ENCODE measurements around the gene TRIM4. TPM values are rescaled to one million over a fixed set of nuclear protein-coding genes. Genes with fewer than 3 reads are reported as not detected.
"Not testable (repeated sequence)": the region's sequence is repeated elsewhere in the genome, so short reads cannot be mapped to it uniquely, and the experiment has no call there.

TRIM4 gene
- total RNA-seq, 2 donors from 2014 or later, result 34.9 to 38.2 TPM

DNA sequence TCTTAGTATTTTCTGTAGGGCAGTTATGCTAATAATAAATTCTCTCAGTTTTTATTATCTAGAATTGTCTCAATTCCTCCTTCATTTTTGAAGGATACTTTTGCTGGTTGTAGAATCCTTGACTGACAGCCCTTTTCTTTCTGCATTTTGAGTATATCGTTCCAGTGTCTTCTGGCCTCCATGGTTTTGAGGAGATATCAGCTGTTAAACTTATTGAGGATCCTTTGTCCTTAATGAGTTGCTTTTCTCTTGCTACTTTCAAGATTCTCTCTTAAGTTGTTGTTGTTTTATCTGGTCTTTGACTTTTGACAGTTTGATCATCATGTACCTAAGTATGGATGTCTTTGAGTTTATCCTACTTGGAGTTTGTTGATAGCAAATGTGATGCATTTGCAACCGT is 19.0 kb upstream of the TRIM4 start:
- no peak overlapping the region for H3K27ac Mint-ChIP-seq
- peaks cover 8 to 9% of the 10 kb centered on the region in 2 donors for H3K9me3 Mint-ChIP-seq
- no peak for DNase-seq
- H3K27me3 Mint-ChIP-seq (ENCODE audit: low read depth), result peaks cover 30% of the 10 kb centered on the region
- no peak overlapping the region for H3K4me3 Mint-ChIP-seq
- peaks cover 12% of the 10 kb centered on the region for H3K4me1 Mint-ChIP-seq (ENCODE audit: low read depth)
- ATAC-seq (replicated peaks in 1 of 2), result no peak
- peaks cover 8 to 11% of the 10 kb centered on the region in 2 donors for H3K36me3 Mint-ChIP-seq (ENCODE audit: insufficient read depth in 2 of 2)

DNA sequence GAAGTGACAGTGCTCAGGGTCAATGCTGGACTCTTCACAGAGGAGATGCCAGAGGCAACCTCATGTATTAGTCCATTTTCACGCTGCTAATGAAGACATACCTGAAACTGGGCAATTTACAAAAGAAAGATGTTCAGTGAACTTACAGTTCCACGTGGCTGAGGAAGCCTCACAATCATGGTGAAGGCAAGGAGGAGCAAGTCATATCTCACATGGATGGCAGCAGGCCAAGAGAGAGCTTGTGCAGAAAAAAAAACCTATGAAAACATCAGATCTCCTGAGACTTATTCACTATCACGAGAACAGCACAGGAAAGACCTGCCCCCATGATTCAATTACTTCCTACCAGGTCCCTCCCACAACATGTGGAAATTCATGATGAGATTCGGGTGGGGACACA is 15.7 kb upstream of the TRIM4 start:
- not testable (repeated sequence) for H3K4me3 Mint-ChIP-seq; H3K27me3 Mint-ChIP-seq (ENCODE audit: low read depth); H3K27ac Mint-ChIP-seq; H3K9me3 Mint-ChIP-seq
- Mint-ChIP-seq H3K36me3 (ENCODE audit: insufficient read depth in 2 of 2) (peaks cover 8 to 11% of the 10 kb centered on the region in 2 donors), H3K4me1 (ENCODE audit: low read depth) (peaks cover 18% of the 10 kb centered on the region)
- ATAC-seq (replicated peaks in 1 of 2) (peak; percentile 20 to 44), DNase-seq (peak in 1 of 2 donors; percentile 22)

DNA sequence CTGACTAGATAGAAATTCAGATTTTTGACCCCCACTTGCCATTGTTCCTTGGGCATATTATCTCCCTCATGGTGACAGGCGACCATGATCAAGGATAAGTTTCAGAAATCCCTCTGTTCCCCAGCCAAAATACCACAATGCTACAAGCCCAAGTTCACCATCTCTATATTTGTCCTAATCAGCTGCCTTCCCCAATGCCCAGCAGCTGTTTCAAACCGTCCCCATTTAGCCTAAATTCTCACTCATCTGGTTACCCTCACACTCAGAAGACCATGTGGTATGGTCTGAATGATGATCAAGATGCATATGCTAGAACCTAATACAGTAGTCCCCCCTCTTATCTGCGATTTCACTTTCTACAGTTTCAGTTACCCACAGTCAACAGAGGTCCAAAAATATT is 11.0 kb upstream of the TRIM4 start:
- Mint-ChIP-seq H3K36me3 (ENCODE audit: insufficient read depth in 2 of 2) (no peaks in the 10 kb centered on the region), H3K27me3 (ENCODE audit: low read depth) (peaks cover 27% of the 10 kb centered on the region), H3K9me3 (no peaks in the 10 kb centered on the region), H3K4me1 (ENCODE audit: low read depth) (peaks cover 32% of the 10 kb centered on the region), H3K27ac (no peak overlapping the region), H3K4me3 (no peak overlapping the region)
- no peak for DNase-seq
- ATAC-seq (replicated peaks in 1 of 2), result no peak

DNA sequence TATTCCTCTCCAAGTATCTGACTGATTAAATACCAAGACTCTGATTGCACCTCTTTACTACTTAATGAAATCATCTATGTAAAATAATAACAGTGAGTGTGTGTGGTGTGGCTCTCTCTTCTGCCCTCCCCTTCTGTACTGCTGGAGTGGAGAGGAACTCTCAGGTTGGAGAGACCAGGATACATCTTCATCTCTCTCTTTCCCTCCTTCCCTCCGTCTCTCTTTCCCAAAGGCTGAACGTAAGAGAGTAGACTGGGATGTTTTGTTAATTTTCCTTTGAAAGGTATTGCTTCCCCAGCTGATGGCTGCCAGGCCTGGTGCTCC is 10.4 kb upstream of the TRIM4 start:
- ATAC-seq (replicated peaks in 1 of 2), result peak; percentile 45 to 46
- no peaks in the 10 kb centered on the region for H3K9me3 Mint-ChIP-seq
- peak overlapping the region; percentile 79 to 83 for H3K4me3 Mint-ChIP-seq

DNA sequence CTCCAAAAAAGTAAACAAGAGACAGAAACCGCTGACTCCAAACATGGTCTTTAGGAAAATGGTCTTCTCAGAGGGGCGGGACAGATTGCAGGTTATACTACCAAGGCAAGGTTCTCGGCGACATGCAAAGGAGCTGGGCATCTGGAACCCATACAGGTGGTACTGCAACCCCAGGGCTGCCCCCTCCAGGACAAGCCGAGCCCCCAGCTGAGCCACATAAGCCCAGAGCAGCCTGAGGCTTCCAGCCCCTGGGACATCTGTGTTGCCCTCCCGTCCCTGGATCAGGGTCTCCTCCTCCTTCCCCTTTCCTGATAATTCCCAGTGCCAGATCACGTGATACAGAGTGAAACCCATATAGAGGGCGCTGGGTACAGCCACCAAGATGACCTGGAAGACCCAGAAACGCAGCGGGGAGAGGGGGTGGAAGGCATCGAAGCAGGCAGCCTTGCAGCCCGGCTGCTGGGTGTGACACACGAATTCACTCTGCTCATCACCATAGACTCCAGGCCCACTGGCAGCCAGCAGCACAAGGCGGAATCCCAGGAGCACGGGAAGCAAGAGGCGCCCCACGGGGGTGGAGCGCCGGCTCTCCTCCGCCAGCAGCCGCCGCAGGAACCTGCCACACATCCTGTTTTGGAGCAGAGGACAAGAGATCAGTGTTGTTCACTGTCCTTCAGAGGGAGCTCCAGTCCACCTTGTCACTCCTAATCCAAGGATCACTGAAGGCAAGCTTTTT is 9.8 kb upstream of the TRIM4 start, which contains the start of gene GJC3:
GJC3 (minus strand) TSS at position 627 of the 736 bp plus-strand sequence; CDS start at position 627, 0 bp downstream.
- Mint-ChIP-seq H3K27me3 (ENCODE audit: low read depth) (peaks cover 27% of the 10 kb centered on the region), H3K4me3 (peak within 1 kb of the TSS; percentile 79 to 83), H3K9me3 (no peaks in the 10 kb centered on the region), H3K27ac (peak within 1 kb of the TSS; percentile 41), H3K4me1 (ENCODE audit: low read depth) (peaks cover 23% of the 10 kb centered on the region), H3K36me3 (ENCODE audit: insufficient read depth in 2 of 2) (no peaks in the 10 kb centered on the region)
- ATAC-seq (replicated peaks in 1 of 2), result peak; percentile 93 to 97
- DNase-seq, result peak; percentile 54 to 59

More for the DNA sequence above, 10.4 kb upstream of the TRIM4 start:
- no peak for DNase-seq
- peaks cover 27% of the 10 kb centered on the region for H3K27me3 Mint-ChIP-seq (ENCODE audit: low read depth)
- peaks cover 25% of the 10 kb centered on the region for H3K4me1 Mint-ChIP-seq (ENCODE audit: low read depth)
- H3K36me3 Mint-ChIP-seq (ENCODE audit: insufficient read depth in 2 of 2), result no peaks in the 10 kb centered on the region
- H3K27ac Mint-ChIP-seq, result peak overlapping the region; percentile 41

DNA sequence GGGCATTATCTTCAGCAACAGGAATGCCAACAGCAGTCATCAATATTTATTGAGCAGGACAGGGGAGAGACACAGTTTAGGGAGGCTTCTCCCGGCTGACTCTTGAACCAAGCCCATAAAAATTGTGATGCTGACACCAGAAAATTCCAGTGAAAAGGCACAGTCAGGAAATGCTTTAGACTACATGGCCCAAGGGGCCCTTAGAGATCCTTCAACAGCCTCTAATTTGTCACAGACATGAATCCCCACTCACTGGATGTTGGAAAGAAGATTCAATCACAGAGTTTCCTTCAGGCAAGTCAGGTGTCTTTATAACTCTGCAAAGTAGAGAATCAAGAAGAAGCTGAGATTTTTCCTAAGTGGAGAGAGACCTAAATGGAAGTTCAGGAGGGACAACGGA is 8.9 kb upstream of the TRIM4 start:
- H3K27ac Mint-ChIP-seq, result no peak overlapping the region
- peaks cover 27% of the 10 kb centered on the region for H3K27me3 Mint-ChIP-seq (ENCODE audit: low read depth)

DNA sequence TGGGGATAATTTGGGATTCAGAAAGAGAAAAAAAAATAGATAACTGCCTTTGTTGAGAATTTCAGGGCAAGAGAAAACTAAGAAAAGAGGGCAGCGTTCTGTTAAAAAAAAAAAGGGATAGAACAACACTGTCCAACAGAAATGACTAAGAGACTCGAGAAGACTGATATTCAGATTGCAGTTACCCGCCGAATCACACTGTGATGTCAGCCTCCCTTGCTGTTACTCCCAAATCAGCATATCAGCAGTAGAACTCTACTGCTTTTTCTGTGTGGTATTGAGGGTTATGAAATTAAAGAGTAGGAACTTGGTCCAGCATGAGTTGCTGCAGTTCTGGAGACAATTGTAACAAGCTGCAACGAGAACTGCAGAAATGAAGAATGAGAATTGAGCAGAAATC is 8.2 kb upstream of the TRIM4 start:
- Mint-ChIP-seq H3K4me3 (no peak overlapping the region), H3K27ac (no peak overlapping the region), H3K9me3 (no peaks in the 10 kb centered on the region), H3K27me3 (ENCODE audit: low read depth) (peaks cover 27% of the 10 kb centered on the region), H3K4me1 (ENCODE audit: low read depth) (peaks cover 23% of the 10 kb centered on the region), H3K36me3 (ENCODE audit: insufficient read depth in 2 of 2) (no peaks in the 10 kb centered on the region)
- ATAC-seq (replicated peaks in 1 of 2) (no peak), DNase-seq (no peak)

More for the DNA sequence above, 8.9 kb upstream of the TRIM4 start:
- H3K4me3 Mint-ChIP-seq, result peak overlapping the region; percentile 79 to 83
- H3K9me3 Mint-ChIP-seq, result no peaks in the 10 kb centered on the region
- H3K4me1 Mint-ChIP-seq (ENCODE audit: low read depth), result peaks cover 23% of the 10 kb centered on the region
- H3K36me3 Mint-ChIP-seq (ENCODE audit: insufficient read depth in 2 of 2), result no peaks in the 10 kb centered on the region
- no peak for ATAC-seq (replicated peaks in 1 of 2)
- DNase-seq, result no peak

DNA sequence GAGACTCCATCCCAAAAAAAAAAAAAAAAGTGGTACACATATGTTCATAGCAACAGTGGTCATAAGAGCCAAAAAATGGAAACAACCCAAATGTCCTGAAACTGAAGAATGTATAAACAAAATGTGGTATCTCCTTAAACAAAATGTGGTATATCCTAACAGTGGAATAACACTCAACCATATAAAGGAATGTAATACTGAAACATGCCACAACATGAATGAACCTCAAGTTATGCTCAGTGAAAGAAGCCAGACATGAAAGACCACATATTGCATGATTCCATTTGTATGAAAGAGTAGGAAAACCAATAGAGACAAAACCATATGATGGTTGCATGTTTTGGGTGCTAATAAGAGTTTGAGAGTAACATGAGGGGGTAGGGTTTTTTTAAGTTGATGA is 7.0 kb upstream of the TRIM4 start:
- peaks cover 27% of the 10 kb centered on the region for H3K27me3 Mint-ChIP-seq (ENCODE audit: low read depth)
- no peak for ATAC-seq (replicated peaks in 1 of 2)
- no peaks in the 10 kb centered on the region for H3K9me3 Mint-ChIP-seq
- H3K4me3 Mint-ChIP-seq, result no peak overlapping the region
- H3K27ac Mint-ChIP-seq, result no peak overlapping the region
- peaks cover 23% of the 10 kb centered on the region for H3K4me1 Mint-ChIP-seq (ENCODE audit: low read depth)
- DNase-seq, result no peak
- peaks cover 0 to 5% of the 10 kb centered on the region in 2 donors for H3K36me3 Mint-ChIP-seq (ENCODE audit: insufficient read depth in 2 of 2)

DNA sequence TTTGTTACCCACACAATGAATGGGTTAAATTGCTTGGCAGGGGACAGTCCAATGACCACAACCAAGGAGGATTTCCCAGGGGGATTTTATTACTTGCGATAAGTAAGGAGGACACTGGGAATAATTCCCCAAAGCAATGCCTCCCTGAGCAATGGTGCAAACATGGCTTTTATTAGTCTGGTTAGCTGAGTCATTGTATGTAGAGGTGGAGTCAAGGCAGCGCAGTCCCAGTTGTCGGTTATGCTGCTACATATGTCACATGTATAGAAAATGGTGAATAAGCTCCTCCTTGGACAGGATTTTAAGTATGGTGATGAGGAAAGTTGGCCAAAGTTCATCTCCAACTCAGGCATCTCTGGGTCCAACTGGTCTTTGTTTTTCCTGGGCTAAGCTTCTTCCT is 3.9 kb upstream of the TRIM4 start:
- peaks cover 21% of the 10 kb centered on the region for H3K27me3 Mint-ChIP-seq (ENCODE audit: low read depth)
- H3K4me3 Mint-ChIP-seq, result no peak overlapping the region
- H3K27ac Mint-ChIP-seq, result no peak overlapping the region
- peaks cover 4 to 7% of the 10 kb centered on the region in 2 donors for H3K36me3 Mint-ChIP-seq (ENCODE audit: insufficient read depth in 2 of 2)
- no peak for ATAC-seq (replicated peaks in 1 of 2)
- DNase-seq, result no peak
- peaks cover 19% of the 10 kb centered on the region for H3K4me1 Mint-ChIP-seq (ENCODE audit: low read depth)
- no peaks in the 10 kb centered on the region for H3K9me3 Mint-ChIP-seq

DNA sequence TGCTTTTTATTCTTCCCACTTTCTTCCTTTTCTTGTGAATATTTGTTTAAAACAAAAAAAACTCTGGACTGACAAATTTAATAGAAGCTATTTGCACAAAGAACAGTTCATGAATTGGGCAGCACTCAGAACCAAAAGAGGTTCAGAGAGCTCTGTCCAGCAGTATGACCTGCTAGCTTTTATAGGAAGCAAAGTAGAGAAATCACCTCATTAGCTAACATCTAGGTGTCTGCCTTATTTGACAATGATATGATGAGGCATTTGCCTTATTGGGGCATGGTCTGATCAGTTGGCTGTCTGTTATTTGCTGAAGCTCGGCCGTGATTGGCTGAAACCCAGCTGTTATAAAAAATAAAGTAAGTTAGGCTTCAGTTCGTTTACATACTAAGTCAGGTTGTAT is 819 bp upstream of the TRIM4 start:
- ATAC-seq (replicated peaks in 1 of 2), result no peak
- Mint-ChIP-seq H3K27me3 (ENCODE audit: low read depth) (no peaks in the 10 kb centered on the region), H3K4me3 (peak overlapping the region; percentile 95), H3K9me3 (no peaks in the 10 kb centered on the region), H3K36me3 (ENCODE audit: insufficient read depth in 2 of 2) (peaks cover 12 to 21% of the 10 kb centered on the region in 2 donors), H3K4me1 (ENCODE audit: low read depth) (peaks cover 44% of the 10 kb centered on the region), H3K27ac (peak overlapping the region; percentile 82)
- no peak for DNase-seq

DNA sequence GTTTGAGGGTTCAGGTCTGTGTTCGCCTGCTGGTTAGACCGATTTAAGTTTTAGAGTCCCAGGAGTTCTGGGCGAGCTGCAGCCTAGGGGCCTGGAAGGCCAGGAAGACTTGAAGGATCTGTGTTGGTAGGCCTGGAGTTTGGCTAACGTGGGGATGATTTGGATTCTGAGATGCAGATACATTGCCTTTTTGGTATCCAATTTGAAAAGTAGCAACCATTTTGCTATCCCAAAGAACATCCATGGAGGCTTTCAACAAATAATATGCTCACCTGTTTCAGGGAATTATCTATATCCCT is 433 bp upstream of the TRIM4 start:
- H3K36me3 Mint-ChIP-seq (ENCODE audit: insufficient read depth in 2 of 2), result peaks cover 12 to 21% of the 10 kb centered on the region in 2 donors
- H3K4me1 Mint-ChIP-seq (ENCODE audit: low read depth), result peaks cover 48% of the 10 kb centered on the region
- H3K9me3 Mint-ChIP-seq, result no peaks in the 10 kb centered on the region

DNA sequence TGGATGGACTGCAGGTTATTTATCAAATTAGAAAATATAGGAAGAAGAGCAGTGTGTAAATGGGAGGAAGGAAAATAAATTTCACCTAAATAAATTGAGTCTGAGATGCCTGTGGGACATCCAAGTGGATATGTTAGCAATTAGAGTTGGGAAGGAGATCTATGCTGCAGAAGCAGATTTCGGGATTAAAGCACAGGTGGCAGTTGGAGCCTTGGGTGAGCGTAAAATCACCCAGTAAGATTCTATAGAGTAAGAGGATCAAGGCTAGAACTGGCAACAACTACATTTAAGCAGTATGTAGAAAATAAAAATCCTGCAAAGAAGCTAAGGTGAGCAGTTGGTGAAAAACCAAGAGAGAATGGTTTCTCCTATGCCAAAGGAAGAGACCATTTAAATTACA is 8.4 kb downstream of the TRIM4 start:
- ATAC-seq (replicated peaks in 1 of 2) (no peak), DNase-seq (no peak)
- no peak overlapping the region for H3K4me3 Mint-ChIP-seq
- H3K27ac Mint-ChIP-seq, result peak overlapping the region; percentile 59
- H3K4me1 Mint-ChIP-seq (ENCODE audit: low read depth), result peaks cover 44% of the 10 kb centered on the region
- no peaks in the 10 kb centered on the region for H3K27me3 Mint-ChIP-seq (ENCODE audit: low read depth)
- no peaks in the 10 kb centered on the region for H3K9me3 Mint-ChIP-seq
- H3K36me3 Mint-ChIP-seq (ENCODE audit: insufficient read depth in 2 of 2), result peaks cover 8 to 32% of the 10 kb centered on the region in 2 donors

More for the DNA sequence above, 433 bp upstream of the TRIM4 start:
- Mint-ChIP-seq H3K27ac (peak overlapping the region; percentile 82), H3K4me3 (peak overlapping the region; percentile 95), H3K27me3 (ENCODE audit: low read depth) (no peaks in the 10 kb centered on the region)
- no peak for ATAC-seq (replicated peaks in 1 of 2)
- DNase-seq, result no peak

DNA sequence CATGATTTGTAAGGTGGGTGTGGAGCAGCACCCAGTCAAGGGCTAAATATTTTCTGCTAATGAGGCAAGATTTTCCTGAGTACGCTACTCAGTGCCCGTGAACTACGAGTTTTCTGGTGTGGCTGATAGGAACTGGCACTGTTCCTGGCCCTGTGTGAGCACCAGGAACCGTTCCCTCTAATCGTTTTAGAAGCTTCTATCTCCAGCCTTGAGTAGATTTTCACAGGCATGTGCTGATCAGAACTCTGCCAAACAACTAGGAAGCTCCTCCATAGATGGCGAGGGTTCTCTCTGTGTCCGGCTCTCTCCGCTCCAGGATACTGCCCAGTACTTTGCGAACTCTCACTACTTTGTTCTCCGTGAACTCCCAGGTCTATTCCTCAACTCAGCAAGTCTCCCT is 17.7 kb downstream of the TRIM4 start:
- H3K4me1 Mint-ChIP-seq (ENCODE audit: low read depth), result peaks cover 5% of the 10 kb centered on the region
- DNase-seq (no peak), ATAC-seq (replicated peaks in 1 of 2) (no peak)
- no peaks in the 10 kb centered on the region for H3K9me3 Mint-ChIP-seq
- H3K27ac Mint-ChIP-seq, result no peak overlapping the region
- H3K36me3 Mint-ChIP-seq (ENCODE audit: insufficient read depth in 2 of 2), result peaks cover 13 to 31% of the 10 kb centered on the region in 2 donors
- H3K4me3 Mint-ChIP-seq, result no peak overlapping the region
- no peaks in the 10 kb centered on the region for H3K27me3 Mint-ChIP-seq (ENCODE audit: low read depth)

Measured in activated T-cell treated with anti-CD3 and anti-CD28 coated beads, Interleukin-2, amount 50 U/mL, for 72 hours (primary cell).